Large intestine (tissue), 3 donors: ENCODE measurements around the gene PITPNM1. TPM values are rescaled to one million over a fixed set of nuclear protein-coding genes. Genes with fewer than 3 reads are reported as not detected.

Experiments used
- DNase-seq, 2 donors: peaks; one replicate each; pipeline versions ENCODE4 v3.0.0 to v3.0.0-alpha.2; 2013
- H3K27ac ChIP-seq: one replicate; pipeline ENCODE4 v1.5.1; 2013; ENCODE audit warnings: low read length
- H3K27me3 ChIP-seq: 2 replicates; pipeline ENCODE4 v1.6.1; 2013; ENCODE audit warnings: low read length; ENCODE audit not compliant: control insufficient read depth, insufficient read depth
- H3K36me3 ChIP-seq: 2 replicates; pipeline ENCODE4 v1.6.1; 2013; ENCODE audit warnings: low read length; ENCODE audit not compliant: control insufficient read depth, insufficient read depth
- H3K4me1 ChIP-seq: one replicate; pipeline ENCODE4 v1.6.1; 2013; ENCODE audit warnings: low read length; ENCODE audit not compliant: control insufficient read depth, insufficient read depth
- H3K4me3 ChIP-seq: one replicate; pipeline ENCODE4 v1.5.1; 2013; ENCODE audit warnings: low read length
- H3K9me3 ChIP-seq: one replicate; pipeline ENCODE4 v1.6.1; 2013; ENCODE audit warnings: mild to moderate bottlenecking, low read depth, low read length, moderate library complexity; ENCODE audit not compliant: control insufficient read depth
- WGBS: methylation state at CpG from one replicate; pipeline ENCODE4 v1.1.5; 2013; ENCODE audit warnings: low lambda C conversion rate; ENCODE audit not compliant: insufficient coverage; 5-methylcytosine and 5-hydroxymethylcytosine counted together
- polyA plus RNA-seq: library from polyadenylated mRNA; unstranded; fragments of 120-200 nt; gene quantifications from one replicate; pipeline ENCODE4 v1.2.1, GENCODE V29; 2013

PITPNM1 gene
- polyA plus RNA-seq, 1 donor, result 54.1 TPM

GRCh38 chr11:67524480-67524808, 19.3 kb upstream of the PITPNM1 start:
- Histone ChIP-seq H3K4me3 (no peak overlapping the region), H3K36me3 (no peaks in the 10 kb centered on the region), H3K27me3 (no peaks in the 10 kb centered on the region), H3K27ac (no peak overlapping the region), H3K9me3 (peaks cover 4% of the 10 kb centered on the region), H3K4me1 (peaks cover 13% of the 10 kb centered on the region)
- no CpG with 5 or more reads among the region's 9 CpGs for WGBS
- DNase-seq, result no peak

- Histone ChIP-seq H3K27ac (no peak overlapping the region), H3K9me3 (peaks cover 4% of the 10 kb centered on the region), H3K27me3 (no peaks in the 10 kb centered on the region), H3K36me3 (no peaks in the 10 kb centered on the region), H3K4me1 (peaks cover 13% of the 10 kb centered on the region), H3K4me3 (no peak overlapping the region)
- WGBS, result no CpG with 5 or more reads among the region's 25 CpGs
- DNase-seq, result peak in 1 of 2 donors; percentile 40
Observed at GRCh38 chr11:67523556-67524479, 18.7 kb upstream of the PITPNM1 start.

- Histone ChIP-seq H3K4me1 (peaks cover 13% of the 10 kb centered on the region), H3K9me3 (peaks cover 4% of the 10 kb centered on the region), H3K36me3 (no peaks in the 10 kb centered on the region), H3K27ac (no peak within 1 kb of the TSS), H3K4me3 (no peak within 1 kb of the TSS), H3K27me3 (no peaks in the 10 kb centered on the region)
- WGBS, result no CpG with 5 or more reads among the region's 23 CpGs
- DNase-seq, result no peak
Observed at GRCh38 chr11:67522844-67523555, 17.8 kb upstream of the PITPNM1 start, which contains the start of gene CABP2. TSS of gene CABP2 (minus strand) at chr11:67523446. CDS start at chr11:67523326, 120 bp downstream.

GRCh38 chr11:67522338-67522737, 17.2 kb upstream of the PITPNM1 start:
- peaks cover 4% of the 10 kb centered on the region for H3K9me3 ChIP-seq
- no peaks in the 10 kb centered on the region for H3K27me3 ChIP-seq
- peaks cover 13% of the 10 kb centered on the region for H3K4me1 ChIP-seq
- no peak overlapping the region for H3K27ac ChIP-seq
- H3K36me3 ChIP-seq, result no peaks in the 10 kb centered on the region
- no peak overlapping the region for H3K4me3 ChIP-seq
- no peak for DNase-seq
- 100% methylated on average over 1 of the region's 15 CpGs for WGBS

GRCh38 chr11:67521924-67522323, 16.8 kb upstream of the PITPNM1 start:
- no peaks in the 10 kb centered on the region for H3K27me3 ChIP-seq
- no CpG with 5 or more reads among the region's 10 CpGs for WGBS
- H3K4me3 ChIP-seq, result no peak overlapping the region
- no peaks in the 10 kb centered on the region for H3K36me3 ChIP-seq
- peaks cover 13% of the 10 kb centered on the region for H3K4me1 ChIP-seq
- H3K27ac ChIP-seq, result no peak overlapping the region
- no peak for DNase-seq
- peaks cover 4% of the 10 kb centered on the region for H3K9me3 ChIP-seq

- H3K36me3 ChIP-seq, result no peaks in the 10 kb centered on the region
- WGBS, result no CpG with 5 or more reads among the region's 16 CpGs
- H3K4me3 ChIP-seq, result no peak overlapping the region
Observed at GRCh38 chr11:67520856-67521824, 16.0 kb upstream of the PITPNM1 start.

GRCh38 chr11:67519726-67520125, 14.6 kb upstream of the PITPNM1 start:
- Histone ChIP-seq H3K27me3 (no peaks in the 10 kb centered on the region), H3K27ac (no peak overlapping the region), H3K36me3 (no peaks in the 10 kb centered on the region), H3K4me1 (peaks cover 5% of the 10 kb centered on the region), H3K4me3 (no peak overlapping the region), H3K9me3 (peaks cover 4% of the 10 kb centered on the region)
- 100% methylated on average over 1 of the region's 32 CpGs for WGBS
- no peak for DNase-seq

More at GRCh38 chr11:67520856-67521824, 16.0 kb upstream of the PITPNM1 start:
- no peak overlapping the region for H3K27ac ChIP-seq
- H3K9me3 ChIP-seq, result peaks cover 4% of the 10 kb centered on the region
- no peaks in the 10 kb centered on the region for H3K27me3 ChIP-seq
- no peak for DNase-seq
- H3K4me1 ChIP-seq, result peaks cover 13% of the 10 kb centered on the region

GRCh38 chr11:67517784-67518552, 12.8 kb upstream of the PITPNM1 start:
- Histone ChIP-seq H3K4me3 (no peak overlapping the region), H3K27me3 (no peaks in the 10 kb centered on the region), H3K36me3 (no peaks in the 10 kb centered on the region), H3K9me3 (peaks cover 4% of the 10 kb centered on the region), H3K27ac (no peak overlapping the region), H3K4me1 (no peaks in the 10 kb centered on the region)
- no peak for DNase-seq
- no CpG with 5 or more reads among the region's 10 CpGs for WGBS

- Histone ChIP-seq H3K27me3 (no peaks in the 10 kb centered on the region), H3K4me3 (no peak overlapping the region), H3K9me3 (peaks cover 4% of the 10 kb centered on the region), H3K4me1 (no peaks in the 10 kb centered on the region), H3K27ac (no peak overlapping the region), H3K36me3 (no peaks in the 10 kb centered on the region)
- WGBS, result no CpG with 5 or more reads among the region's 9 CpGs
- DNase-seq, result no peak
Observed at GRCh38 chr11:67516806-67517205, 11.6 kb upstream of the PITPNM1 start.
